ENCODE data around the gene ACYP1.

The ACYP1 gene

GRCh38 chr14:75059642-75060041 is 4.2 kb downstream of the ACYP1 start:
- no peaks in the 10 kb centered on the region for H3K36me3 ChIP-seq (ENCODE audit: insufficient read depth, low read length)
- no peaks in the 10 kb centered on the region for H3K4me1 ChIP-seq (ENCODE audit: insufficient read depth, low read length)
- H3K9me3 ChIP-seq (ENCODE audit: control insufficient read depth, insufficient read depth, low read length): peaks cover 3% of the 10 kb centered on the region; the same call in 1 of the 2 replicates
- H3K9ac ChIP-seq (ENCODE audit: low read depth, low read length): no peak overlapping the region

- H3K36me3 ChIP-seq (ENCODE audit: insufficient read depth, low read length): no peaks in the 10 kb centered on the region
Observed at GRCh38 chr14:75054421-75054820, 9.4 kb downstream of the ACYP1 start.

GRCh38 chr14:75053396-75054291 is 10.2 kb downstream of the ACYP1 start:
- H3K36me3 ChIP-seq (ENCODE audit: insufficient read depth, low read length): no peaks in the 10 kb centered on the region
- no peaks in the 10 kb centered on the region for H3K4me1 ChIP-seq (ENCODE audit: insufficient read depth, low read length)
- H3K9me3 ChIP-seq (ENCODE audit: control insufficient read depth, insufficient read depth, low read length): no peaks in the 10 kb centered on the region
- H3K9ac ChIP-seq (ENCODE audit: low read depth, low read length): no peak overlapping the region

More at GRCh38 chr14:75054421-75054820, 9.4 kb downstream of the ACYP1 start:
- H3K9me3 ChIP-seq (ENCODE audit: control insufficient read depth, insufficient read depth, low read length): no peaks in the 10 kb centered on the region
- no peaks in the 10 kb centered on the region for H3K4me1 ChIP-seq (ENCODE audit: insufficient read depth, low read length)
- H3K9ac ChIP-seq (ENCODE audit: low read depth, low read length): no peak overlapping the region

- Histone ChIP-seq H3K9ac (ENCODE audit: low read depth, low read length) (peak overlapping the region; percentile 66; the same call in 1 of the 2 replicates), H3K4me1 (ENCODE audit: insufficient read depth, low read length) (no peaks in the 10 kb centered on the region), H3K36me3 (ENCODE audit: insufficient read depth, low read length) (no peaks in the 10 kb centered on the region), H3K9me3 (ENCODE audit: control insufficient read depth, insufficient read depth, low read length) (no peaks in the 10 kb centered on the region)
Observed at GRCh38 chr14:75051556-75051899, 12.3 kb downstream of the ACYP1 start.

GRCh38 chr14:75050852-75051555 is 12.8 kb downstream of the ACYP1 start, which contains the start of gene MLH3:
Gene MLH3 (minus strand): TSS chr14:75051467. CDS start chr14:75049655, 1,812 bp downstream.
- no peaks in the 10 kb centered on the region for H3K36me3 ChIP-seq (ENCODE audit: insufficient read depth, low read length)
- peak within 1 kb of the TSS; percentile 66 for H3K9ac ChIP-seq (ENCODE audit: low read depth, low read length)

GRCh38 chr14:75049731-75050201 is 14.1 kb downstream of the ACYP1 start:
- no peaks in the 10 kb centered on the region for H3K36me3 ChIP-seq (ENCODE audit: insufficient read depth, low read length)
- H3K9ac ChIP-seq (ENCODE audit: low read depth, low read length): no peak overlapping the region
- H3K4me1 ChIP-seq (ENCODE audit: insufficient read depth, low read length): no peaks in the 10 kb centered on the region
- H3K9me3 ChIP-seq (ENCODE audit: control insufficient read depth, insufficient read depth, low read length): no peaks in the 10 kb centered on the region

More at GRCh38 chr14:75050852-75051555, 12.8 kb downstream of the ACYP1 start, which contains the start of gene MLH3:
- Histone ChIP-seq H3K4me1 (ENCODE audit: insufficient read depth, low read length) (no peaks in the 10 kb centered on the region), H3K9me3 (ENCODE audit: control insufficient read depth, insufficient read depth, low read length) (no peaks in the 10 kb centered on the region)

GRCh38 chr14:75049136-75049535 is 14.7 kb downstream of the ACYP1 start:
- H3K9ac ChIP-seq (ENCODE audit: low read depth, low read length): no peak overlapping the region
- H3K36me3 ChIP-seq (ENCODE audit: insufficient read depth, low read length): no peaks in the 10 kb centered on the region
- H3K9me3 ChIP-seq (ENCODE audit: control insufficient read depth, insufficient read depth, low read length): no peaks in the 10 kb centered on the region
- H3K4me1 ChIP-seq (ENCODE audit: insufficient read depth, low read length): no peaks in the 10 kb centered on the region

GRCh38 chr14:75048101-75048500 is 15.7 kb downstream of the ACYP1 start:
- Histone ChIP-seq H3K9me3 (ENCODE audit: control insufficient read depth, insufficient read depth, low read length) (no peaks in the 10 kb centered on the region), H3K36me3 (ENCODE audit: insufficient read depth, low read length) (no peaks in the 10 kb centered on the region), H3K4me1 (ENCODE audit: insufficient read depth, low read length) (no peaks in the 10 kb centered on the region), H3K9ac (ENCODE audit: low read depth, low read length) (no peak overlapping the region)

GRCh38 chr14:75047506-75047905 is 16.3 kb downstream of the ACYP1 start:
- H3K9me3 ChIP-seq (ENCODE audit: control insufficient read depth, insufficient read depth, low read length): no peaks in the 10 kb centered on the region

GRCh38 chr14:75046899-75047298 is 16.9 kb downstream of the ACYP1 start:
- Histone ChIP-seq H3K36me3 (ENCODE audit: insufficient read depth, low read length) (no peaks in the 10 kb centered on the region), H3K4me1 (ENCODE audit: insufficient read depth, low read length) (no peaks in the 10 kb centered on the region), H3K9me3 (ENCODE audit: control insufficient read depth, insufficient read depth, low read length) (no peaks in the 10 kb centered on the region), H3K9ac (ENCODE audit: low read depth, low read length) (no peak overlapping the region)

More at GRCh38 chr14:75047506-75047905, 16.3 kb downstream of the ACYP1 start:
- Histone ChIP-seq H3K4me1 (ENCODE audit: insufficient read depth, low read length) (no peaks in the 10 kb centered on the region), H3K9ac (ENCODE audit: low read depth, low read length) (no peak overlapping the region), H3K36me3 (ENCODE audit: insufficient read depth, low read length) (no peaks in the 10 kb centered on the region)

- H3K36me3 ChIP-seq (ENCODE audit: insufficient read depth, low read length): no peaks in the 10 kb centered on the region
- H3K9ac ChIP-seq (ENCODE audit: low read depth, low read length): no peak overlapping the region
- H3K9me3 ChIP-seq (ENCODE audit: control insufficient read depth, insufficient read depth, low read length): no peaks in the 10 kb centered on the region
- H3K4me1 ChIP-seq (ENCODE audit: insufficient read depth, low read length): no peaks in the 10 kb centered on the region
Observed at GRCh38 chr14:75046275-75046674, 17.5 kb downstream of the ACYP1 start.

- Histone ChIP-seq H3K4me1 (ENCODE audit: insufficient read depth, low read length) (no peaks in the 10 kb centered on the region), H3K9ac (ENCODE audit: low read depth, low read length) (no peak overlapping the region), H3K9me3 (ENCODE audit: control insufficient read depth, insufficient read depth, low read length) (no peaks in the 10 kb centered on the region), H3K36me3 (ENCODE audit: insufficient read depth, low read length) (no peaks in the 10 kb centered on the region)
Observed at GRCh38 chr14:75044752-75045151, 19.1 kb downstream of the ACYP1 start.

- Histone ChIP-seq H3K36me3 (ENCODE audit: insufficient read depth, low read length) (no peaks in the 10 kb centered on the region), H3K4me1 (ENCODE audit: insufficient read depth, low read length) (no peaks in the 10 kb centered on the region), H3K9me3 (ENCODE audit: control insufficient read depth, insufficient read depth, low read length) (no peaks in the 10 kb centered on the region), H3K9ac (ENCODE audit: low read depth, low read length) (no peak overlapping the region)
Observed at GRCh38 chr14:75044322-75044721, 19.5 kb downstream of the ACYP1 start.

- no peak overlapping the region for H3K9ac ChIP-seq (ENCODE audit: low read depth, low read length)
- no peaks in the 10 kb centered on the region for H3K9me3 ChIP-seq (ENCODE audit: control insufficient read depth, insufficient read depth, low read length)
- no peaks in the 10 kb centered on the region for H3K4me1 ChIP-seq (ENCODE audit: insufficient read depth, low read length)
- H3K36me3 ChIP-seq (ENCODE audit: insufficient read depth, low read length): no peaks in the 10 kb centered on the region; the same call in 1 of the 2 replicates
Observed at GRCh38 chr14:75042035-75042434, 21.8 kb downstream of the ACYP1 start.
